Hematopoietic multipotent progenitor cell treated with erythropoietin and hydrocortisone succinate and interleukin-3 and kit ligand, for 17 days (in vitro differentiated cells): ENCODE measurements around the gene GTF2A2.
"Not testable (repeated sequence)": the region's sequence is repeated elsewhere in the genome, so short reads cannot be mapped to it uniquely, and the experiment has no call there.

Source experiments
- DNase-seq: peaks from one replicate; pipeline ENCODE4 v3.0.0-alpha.2; 2015; ENCODE audit warnings: low spot score

Gene GTF2A2

GRCh38 chr15:59674361-59674877, 17.1 kb upstream of the GTF2A2 start:
- DNase-seq, result no peak

DNA sequence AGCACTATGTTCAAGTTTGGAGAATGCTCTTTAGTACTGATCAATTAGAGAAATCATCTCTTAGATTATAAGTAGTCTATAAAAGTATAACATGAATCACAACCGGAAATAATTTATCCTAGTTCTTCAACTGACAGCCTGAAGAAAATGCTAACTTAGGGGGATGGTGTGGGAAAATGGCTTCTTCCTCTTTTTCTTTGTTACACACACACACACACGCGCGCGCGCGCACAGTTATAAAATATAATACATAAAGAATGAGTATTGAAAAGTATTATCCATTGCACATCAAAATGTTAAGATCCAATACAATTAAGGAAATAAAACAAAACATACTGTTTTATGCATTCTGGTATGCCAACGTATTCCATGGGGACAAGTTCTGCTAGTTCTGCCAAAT, 11.2 kb upstream of the GTF2A2 start:
- DNase-seq, result no peak

DNA sequence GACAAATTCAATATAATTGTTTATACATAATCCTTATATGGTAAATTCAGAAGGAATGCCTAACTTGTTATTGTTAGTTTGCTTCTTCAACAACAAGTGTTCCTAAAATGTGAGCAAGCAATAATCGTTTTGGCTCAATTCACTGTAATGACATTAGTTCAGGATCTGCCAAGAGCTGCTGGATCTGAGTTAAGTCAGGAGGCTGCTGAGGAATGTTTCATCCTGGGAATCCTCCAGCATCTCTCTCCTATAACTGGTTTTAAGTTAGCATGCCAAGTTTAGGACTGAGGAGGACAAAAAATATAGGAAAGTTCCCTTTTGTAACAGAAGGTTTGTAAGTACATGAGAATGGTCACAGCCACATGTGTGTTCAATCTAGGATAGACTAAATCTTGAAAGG, 4.9 kb upstream of the GTF2A2 start:
- no peak for DNase-seq

DNA sequence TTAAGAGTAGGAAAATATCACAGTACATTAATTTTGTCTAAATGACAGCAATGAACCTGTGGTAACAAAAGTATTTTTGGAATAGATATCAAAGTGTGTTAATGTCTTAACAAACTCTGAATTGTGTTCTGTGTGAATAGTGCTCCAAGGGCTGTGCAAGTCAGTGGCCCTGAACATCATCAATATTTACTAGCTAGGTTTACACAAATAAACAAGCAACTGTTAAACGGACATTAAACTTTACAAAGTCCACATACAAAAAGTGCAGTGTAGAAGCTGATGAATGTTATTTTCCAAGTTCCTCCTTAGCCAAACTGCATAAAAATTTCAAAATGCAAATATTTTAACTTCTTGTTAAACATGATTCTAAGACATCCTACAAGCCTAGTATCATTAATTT, 2.1 kb upstream of the GTF2A2 start:
- DNase-seq, result no peak

DNA sequence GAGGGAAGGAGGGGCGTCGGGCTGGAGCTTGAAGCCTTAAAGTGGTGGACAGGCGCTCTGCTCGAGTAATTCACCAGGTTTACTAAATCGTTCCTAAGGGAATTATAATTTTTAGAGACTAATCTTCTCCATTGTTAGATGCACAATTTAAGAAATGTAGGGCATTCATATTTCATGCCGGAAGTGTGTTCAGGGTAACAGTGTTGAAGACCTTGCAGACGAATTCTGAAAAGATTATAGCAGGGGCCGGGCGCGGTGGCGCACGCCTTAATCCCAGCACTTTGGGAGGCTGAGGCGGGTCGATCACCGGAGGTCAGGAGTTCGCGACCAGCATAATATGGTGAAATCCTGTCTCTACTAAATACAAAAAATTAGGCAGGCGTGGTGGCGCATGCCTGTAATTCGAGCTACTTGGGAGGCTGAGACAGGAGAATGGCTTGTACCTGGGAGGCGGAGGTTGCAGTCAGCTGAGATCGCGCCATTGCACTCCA, 365 bp upstream of the GTF2A2 start:
- DNase-seq, result no peak

- DNase-seq, result no peak
Observed at GRCh38 chr15:59654046-59654445, 3.3 kb downstream of the GTF2A2 start.

DNA sequence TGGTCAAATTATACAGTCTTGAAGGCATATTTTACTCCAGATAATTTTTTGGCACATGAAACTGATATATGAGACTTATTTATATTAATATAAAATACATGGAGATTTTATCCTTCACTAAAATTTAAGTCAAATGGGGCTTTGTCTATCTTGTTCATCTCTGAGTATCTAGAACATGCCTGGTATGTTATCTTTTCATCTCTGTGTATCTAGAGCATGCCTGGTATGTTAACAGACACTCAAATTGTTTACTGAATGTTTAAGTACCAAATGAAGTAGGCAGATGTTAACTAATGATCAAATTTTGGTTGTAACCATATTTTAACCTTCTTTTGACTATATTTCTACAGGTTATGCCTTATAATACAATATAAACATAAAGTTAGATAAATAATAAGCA, 7.7 kb downstream of the GTF2A2 start:
- DNase-seq, result no peak

- DNase-seq, result no peak
Observed at GRCh38 chr15:59647085-59647484, 10.2 kb downstream of the GTF2A2 start.

DNA sequence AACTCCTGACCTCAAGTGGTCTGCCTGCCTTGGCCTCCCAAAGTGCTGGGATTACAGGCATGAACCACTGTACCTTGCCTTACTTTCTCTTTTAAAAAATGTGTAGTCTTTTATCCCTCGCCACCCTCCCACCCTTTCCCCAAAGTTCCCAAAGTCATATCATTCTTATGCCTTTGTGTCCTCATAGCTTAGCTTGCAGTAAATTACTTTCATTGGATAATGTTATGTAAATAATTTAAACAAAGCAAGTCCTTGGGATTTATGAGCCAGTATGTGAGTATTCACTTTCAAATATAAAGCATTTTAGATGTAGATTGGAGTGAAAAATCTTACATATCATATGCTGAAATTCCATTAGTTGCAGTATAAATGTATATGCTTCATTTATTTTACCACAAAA, 11.0 kb downstream of the GTF2A2 start:
- DNase-seq, result no peak

- DNase-seq, result not testable (repeated sequence)
Observed at GRCh38 chr15:59645812-59646211, 11.5 kb downstream of the GTF2A2 start.

DNA sequence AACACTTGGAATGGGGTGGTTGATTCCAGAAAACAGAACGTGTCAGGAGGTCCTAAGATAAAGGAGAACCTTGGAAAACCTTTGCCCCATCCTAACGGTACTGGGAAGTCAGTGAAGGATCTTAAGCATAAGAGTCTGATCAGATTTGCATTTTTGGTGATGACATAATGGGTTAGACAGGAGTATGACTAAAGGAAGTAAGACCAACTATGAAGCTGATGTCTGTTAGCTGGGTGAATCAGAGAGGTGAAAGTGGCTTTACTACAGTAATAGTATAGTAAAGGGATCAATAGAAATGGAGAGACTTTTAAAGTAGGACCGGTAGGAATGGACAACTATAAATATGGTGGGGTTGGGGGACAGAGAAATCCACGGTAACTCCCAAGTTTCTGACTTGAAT, 12.6 kb downstream of the GTF2A2 start:
- DNase-seq, result no peak

DNA sequence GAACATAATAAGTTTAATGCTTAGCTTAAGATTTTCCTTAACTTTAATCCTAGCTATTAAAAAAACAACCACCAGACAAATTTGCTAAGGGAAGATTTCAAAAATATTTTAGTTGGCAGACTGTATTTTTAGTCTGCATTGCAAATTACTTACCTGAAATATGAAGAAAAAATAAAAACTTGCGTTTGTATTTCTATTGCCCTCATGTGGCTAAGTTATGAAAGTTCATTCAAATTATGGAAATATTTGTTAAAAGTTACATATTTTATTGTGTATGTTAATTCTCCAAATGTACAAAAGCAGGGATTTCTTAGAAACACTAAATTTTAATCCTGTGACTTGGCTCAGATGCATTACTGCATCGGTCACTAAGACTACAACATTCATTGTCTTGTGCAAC, 15.0 kb downstream of the GTF2A2 start:
- DNase-seq, result no peak

DNA sequence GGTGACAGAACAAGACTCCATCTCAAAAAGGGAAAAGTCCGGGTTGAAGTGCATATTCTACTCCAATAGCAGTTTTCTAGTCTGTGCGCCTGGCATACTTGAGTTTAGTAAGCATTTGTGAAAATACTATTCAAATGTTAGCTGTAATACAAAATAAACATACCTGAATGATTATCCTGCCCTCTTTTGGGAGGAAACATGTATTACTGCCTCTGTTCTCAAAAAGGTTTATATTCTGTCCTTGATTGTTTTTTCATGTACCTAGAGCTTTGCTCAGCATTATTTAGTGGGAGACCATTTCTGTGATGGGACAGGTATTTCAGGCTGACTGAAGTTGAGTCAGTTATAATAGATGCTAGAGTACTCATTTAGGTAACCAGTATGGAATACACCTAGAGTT, 19.8 kb downstream of the GTF2A2 start:
- DNase-seq, result not testable (repeated sequence)

GRCh38 chr15:59636184-59636583, 21.1 kb downstream of the GTF2A2 start:
- no peak for DNase-seq

GRCh38 chr15:59632714-59633113, 24.6 kb downstream of the GTF2A2 start:
- no peak for DNase-seq

- no peak for DNase-seq
Observed at GRCh38 chr15:59622289-59622688, 35.0 kb downstream of the GTF2A2 start.

DNA sequence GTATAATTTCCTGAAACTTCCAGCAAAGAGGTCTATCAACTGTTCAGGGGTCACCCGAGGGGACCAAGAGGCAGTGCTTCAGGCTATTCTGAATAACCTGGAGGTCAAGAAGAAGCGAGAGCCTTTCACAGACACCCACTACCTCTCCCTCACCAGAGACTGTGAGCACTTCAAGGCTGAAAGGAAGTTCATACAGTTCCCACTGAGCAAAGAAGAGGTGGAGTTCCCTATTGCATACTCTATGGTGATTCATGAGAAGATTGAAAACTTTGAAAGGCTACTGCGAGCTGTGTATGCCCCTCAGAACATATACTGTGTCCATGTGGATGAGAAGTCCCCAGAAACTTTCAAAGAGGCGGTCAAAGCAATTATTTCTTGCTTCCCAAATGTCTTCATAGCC, 38.9 kb downstream of the GTF2A2 start:
- no peak for DNase-seq

- no peak for DNase-seq
Observed at GRCh38 chr15:59616379-59616778, 40.9 kb downstream of the GTF2A2 start.

- no peak for DNase-seq
Observed at GRCh38 chr15:59615661-59616060, 41.7 kb downstream of the GTF2A2 start.

DNA sequence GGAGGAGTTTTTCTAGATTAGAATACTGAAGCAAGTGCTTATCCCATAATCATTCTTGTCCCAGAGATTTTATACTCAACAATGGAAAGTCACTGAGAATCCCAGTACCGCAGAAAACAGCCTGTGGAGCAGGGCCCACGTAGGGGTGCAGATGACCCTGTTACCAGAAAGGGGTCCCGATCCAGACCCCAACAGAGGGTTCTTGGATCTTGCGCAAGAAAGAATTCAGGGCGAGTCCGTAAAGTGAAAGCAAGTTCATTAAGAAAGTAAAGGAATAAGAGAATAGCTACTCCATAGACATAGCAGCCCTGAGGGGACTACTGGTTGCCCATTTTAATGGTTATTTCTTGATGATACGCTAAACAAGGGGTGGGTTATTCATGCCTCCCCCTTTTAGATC, 43.2 kb downstream of the GTF2A2 start:
- DNase-seq, result no peak

- no peak for DNase-seq
Observed at GRCh38 chr15:59611276-59612260, 45.7 kb downstream of the GTF2A2 start, which contains the start of gene GCNT3. TSS of gene GCNT3 (plus strand) at chr15:59611783. CDS start at chr15:59618239, 6,456 bp downstream.

GRCh38 chr15:59609730-59610712, 47.3 kb downstream of the GTF2A2 start:
- DNase-seq, result no peak
